HG03354 (cell line): Measurements from ENCODE around the gene NDUFB8.

Experiments
- ATAC-seq: cut with Tn5 transposase; IDR thresholded peaks from one replicate; pipeline ENCODE4 v1.9.1; 2021; ENCODE audit warnings: mild to moderate bottlenecking; ENCODE audit not compliant: unreplicated experiment, poor library complexity, severe bottlenecking

NDUFB8 gene

DNA sequence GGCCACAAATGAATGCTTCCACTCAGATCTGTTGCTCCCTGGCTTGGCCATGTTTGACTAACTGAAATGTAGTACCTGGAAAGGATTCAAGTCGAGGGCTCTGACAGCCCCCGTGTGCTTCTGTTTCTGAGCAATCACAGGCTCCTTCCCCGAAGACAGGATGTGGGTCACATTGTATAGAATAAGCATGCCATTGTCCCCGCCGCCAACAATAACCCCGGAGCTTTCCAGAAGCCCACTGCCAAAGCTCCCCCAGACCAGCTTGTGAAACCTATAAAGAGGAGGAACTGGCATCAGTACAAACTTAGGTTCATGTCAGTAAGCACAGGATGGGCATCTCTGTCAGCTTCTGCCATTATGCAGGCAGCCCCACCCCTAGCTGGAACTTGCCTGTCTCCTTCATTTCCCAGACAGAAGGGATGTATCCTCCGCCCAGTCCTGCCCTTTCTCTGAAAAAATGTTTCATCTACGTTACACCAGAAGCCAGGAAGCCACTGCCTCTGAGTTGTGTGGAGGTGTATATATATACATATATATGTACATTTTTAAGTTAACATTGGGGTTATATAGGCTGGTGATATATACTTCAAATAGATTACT is 20.3 kb downstream of the NDUFB8 start:
- no peak for ATAC-seq

DNA sequence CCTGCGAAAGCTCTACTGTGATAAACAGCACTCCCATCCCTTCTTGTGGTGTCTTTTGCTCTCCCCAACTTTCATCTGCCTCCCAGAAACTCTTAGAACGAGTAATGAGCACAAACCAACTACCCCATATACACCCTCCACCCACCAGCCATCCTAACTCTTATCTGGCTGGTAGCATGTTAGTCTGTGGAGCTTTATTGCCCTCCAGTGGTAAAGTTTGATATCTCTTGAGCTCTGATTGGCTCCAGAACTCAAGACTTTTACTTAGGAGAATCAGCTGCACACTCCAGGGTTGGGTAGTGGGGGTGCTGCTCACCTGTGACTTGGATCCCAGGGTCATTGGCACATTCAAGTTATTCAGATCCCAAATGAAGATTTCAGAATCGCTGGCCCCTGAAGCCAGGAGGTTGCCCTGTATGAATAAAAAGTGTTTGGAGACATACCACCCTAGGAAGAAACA is 20.9 kb downstream of the NDUFB8 start:
- peak; percentile 65 for ATAC-seq

DNA sequence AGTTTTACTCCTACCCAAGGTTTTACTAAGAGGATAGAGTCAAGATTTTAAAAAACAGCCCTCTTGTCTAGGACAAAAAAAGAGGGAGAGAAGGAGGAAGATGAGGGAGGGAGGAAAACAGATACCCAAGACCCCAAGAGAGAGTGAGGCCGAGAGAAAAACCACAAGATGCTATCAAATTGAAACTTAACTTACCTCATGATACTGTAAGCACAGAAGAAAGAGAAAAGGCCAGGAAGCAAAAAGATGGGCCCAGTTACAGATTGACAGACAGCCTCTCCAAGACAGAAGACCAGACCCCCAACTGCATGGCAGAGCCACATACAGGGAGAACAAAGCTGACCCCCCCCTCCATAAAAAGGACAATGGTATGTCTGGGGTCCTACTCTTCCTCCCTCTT is 21.4 kb downstream of the NDUFB8 start:
- no peak for ATAC-seq

DNA sequence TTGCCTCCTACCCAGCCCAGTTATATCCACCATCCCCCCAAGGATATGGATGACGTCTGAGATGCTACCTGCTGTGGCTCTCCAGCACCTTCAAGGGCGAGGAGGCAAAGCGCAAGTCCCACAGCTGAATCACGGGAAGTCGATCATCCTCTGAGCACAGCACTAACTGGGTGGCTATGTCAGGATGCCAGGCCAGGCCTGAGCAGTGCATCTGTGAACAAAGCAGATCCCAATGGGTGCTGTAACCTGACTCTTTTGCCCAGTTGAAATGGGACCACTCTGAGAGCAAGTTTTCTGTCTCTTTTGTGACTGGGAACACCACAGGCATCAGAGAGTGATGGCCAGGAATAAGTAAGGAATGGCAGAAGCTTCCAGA is 22.3 kb downstream of the NDUFB8 start:
- ATAC-seq = no peak

DNA sequence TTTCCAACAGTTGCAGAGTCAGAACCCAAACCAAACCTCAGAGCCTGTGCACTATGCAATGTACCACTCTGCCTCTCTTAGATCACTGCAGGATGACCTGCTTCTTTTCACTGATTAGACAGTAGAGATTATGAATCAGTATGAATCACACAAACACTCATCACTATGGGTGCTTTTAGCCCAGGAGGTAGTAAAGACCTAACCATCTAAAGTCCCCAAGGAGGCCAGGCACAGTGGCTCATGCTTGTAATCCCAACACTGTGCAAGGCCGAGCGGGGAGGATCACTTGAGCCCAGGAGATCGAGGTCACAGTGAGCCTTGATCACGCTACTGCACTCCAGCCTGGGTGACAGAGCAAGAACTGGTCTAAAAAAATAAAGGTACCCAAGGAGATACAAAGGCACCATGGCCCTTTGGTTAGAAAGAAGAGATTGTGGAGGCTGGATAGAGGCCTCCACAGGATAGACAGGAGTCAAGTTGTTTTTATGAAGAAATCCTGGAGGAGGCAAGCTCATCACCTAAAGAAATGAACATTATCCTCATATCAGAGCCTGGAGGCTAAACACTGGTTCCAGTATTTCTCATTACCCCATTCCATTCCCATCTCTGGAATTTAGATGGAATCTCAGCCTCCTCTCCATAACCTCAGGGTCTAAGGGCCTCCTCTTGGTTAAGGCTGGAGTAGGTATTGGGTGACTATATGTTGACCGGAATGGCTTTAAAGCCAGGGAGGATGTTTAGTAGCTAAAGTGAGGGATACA is 22.9 kb downstream of the NDUFB8 start:
- no peak for ATAC-seq

DNA sequence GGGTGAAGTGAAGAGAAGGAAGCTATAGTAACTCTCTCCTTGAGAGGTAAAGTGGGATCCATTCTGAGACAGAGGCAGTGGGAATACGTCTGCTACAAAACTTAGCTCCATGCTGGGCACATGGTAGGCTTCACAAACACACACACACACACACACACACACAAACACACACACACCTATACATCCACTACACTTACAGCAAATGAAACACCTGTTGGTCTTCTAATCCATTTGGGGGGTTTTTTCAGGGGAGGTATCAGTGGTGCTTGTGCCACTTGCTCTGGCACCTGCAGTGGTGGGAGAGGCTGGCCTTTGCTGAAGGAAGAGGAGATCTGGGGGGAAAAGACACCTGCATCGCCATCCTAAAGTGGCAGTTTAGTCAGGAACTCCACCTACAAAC is 24.5 kb downstream of the NDUFB8 start:
- ATAC-seq = no peak

DNA sequence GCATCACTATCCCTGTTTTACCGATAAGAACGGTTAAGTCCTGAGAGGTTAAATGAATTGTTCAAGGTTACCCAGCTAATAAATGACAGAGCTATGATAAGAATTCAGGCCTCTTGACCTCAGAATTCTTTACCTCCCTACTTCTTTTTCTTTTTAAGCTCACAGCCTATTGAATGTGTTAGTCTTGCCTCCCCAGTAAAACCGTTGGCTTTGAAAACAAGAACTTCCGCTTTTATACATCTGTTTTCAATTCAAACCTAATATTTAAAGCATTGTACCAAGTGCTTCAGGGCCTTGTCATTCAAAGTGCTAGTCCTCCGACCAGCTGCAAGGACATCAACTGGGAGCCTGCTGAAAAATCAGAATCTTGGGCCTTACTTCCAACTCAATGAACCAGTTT is 25.6 kb downstream of the NDUFB8 start:
- no peak for ATAC-seq

DNA sequence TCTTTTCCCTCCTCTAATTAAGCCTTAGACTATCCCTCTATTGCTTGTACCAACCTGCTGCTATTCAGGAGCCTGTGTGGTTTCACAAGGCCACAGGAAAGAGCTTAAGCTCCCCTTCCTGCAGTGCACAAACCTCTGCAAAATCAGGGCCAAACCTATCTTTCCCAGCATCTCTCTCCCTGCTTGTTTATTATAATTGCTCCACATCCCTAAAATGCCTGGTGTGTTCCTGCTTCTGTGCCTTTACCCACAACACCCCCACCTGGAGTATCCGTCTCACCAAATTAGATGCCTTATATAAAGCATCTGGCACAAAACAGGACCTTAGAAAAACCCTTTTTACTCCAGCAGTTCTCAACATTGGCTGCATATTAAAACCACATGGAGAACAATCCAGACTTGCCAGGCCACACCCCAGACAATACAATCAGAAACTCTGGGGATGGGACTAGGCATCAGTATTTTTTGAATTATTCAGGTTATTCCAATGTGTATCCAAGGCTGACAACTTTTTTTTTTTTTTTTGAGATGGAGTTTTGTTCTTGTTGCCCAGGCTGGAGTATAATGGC is 26.7 kb downstream of the NDUFB8 start:
- no peak for ATAC-seq

DNA sequence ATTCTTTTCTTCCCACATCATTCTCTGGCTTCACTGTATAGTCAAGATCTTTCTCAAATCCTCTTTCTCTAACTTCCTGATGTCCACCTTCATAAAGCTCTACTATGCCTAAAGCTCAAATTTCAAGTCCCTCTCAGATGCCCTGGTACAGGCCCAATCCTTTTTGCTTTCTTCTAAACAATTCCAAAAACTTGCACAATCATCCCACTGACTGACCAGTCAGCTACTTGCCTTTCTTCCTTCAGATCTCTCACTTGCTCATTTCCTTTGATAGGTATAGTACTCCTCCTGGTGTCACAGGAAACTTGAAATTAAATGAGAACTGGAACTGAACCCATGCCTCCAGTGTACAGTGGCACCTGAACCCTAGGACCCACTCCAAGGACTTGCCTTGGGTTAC is 28.2 kb downstream of the NDUFB8 start:
- ATAC-seq = no peak

DNA sequence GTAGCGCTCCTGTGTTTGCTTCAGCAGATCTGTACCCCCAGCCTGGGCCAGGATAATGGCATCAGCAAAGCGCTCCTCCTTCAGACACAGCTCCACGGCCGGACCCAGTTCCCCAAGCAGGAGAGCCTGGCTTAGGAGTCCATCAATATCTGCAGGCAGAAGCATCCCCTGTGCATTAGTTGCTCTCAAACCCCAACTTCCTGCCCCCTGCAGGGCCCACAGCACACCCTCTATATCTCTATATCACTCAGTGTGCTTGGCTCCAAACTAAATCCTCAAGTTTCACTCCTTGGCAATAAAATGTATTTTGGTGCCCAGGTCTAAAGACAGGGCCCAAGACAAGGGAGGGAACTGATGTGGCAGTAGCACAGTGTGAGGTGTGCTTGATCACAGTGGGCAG is 31.6 kb downstream of the NDUFB8 start:
- ATAC-seq = no peak

DNA sequence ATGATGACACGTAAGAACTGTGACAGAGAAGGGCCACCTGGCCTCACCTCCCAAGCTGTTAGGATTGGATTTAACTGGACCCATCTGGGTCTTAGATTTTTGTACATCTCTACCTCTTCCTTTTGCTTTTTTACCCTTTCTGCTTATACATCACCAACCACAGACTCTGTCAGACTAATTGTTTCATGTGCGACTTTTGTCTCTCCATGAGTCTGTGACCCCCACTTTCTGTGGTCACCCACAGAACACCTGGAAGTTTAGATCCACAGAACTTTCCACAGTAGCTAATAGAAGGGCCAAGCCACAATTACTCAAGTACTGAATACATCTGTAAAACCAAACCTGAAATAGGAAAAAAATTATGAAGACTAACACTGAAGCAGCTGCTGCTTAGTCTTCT is 33.1 kb downstream of the NDUFB8 start:
- ATAC-seq = no peak

DNA sequence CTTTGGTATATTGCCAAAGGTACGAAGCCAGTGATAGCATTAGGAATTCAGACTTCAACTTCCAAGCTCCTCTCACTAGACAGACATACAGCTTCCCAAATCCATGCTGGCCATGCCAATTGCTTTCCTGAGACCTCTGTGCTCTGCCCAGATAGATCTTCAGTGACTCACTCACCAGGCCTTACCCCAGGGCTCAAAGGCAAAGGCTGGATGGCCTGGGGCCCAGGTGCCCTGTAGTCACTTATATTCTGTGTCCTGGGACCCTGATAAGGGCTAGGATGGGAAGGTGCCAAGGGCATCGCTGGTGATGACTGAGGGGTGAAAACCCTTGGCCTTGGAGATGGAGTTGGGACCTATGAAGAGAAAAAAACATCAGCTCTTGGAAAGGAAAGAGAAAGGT is 39.1 kb downstream of the NDUFB8 start:
- no peak for ATAC-seq

DNA sequence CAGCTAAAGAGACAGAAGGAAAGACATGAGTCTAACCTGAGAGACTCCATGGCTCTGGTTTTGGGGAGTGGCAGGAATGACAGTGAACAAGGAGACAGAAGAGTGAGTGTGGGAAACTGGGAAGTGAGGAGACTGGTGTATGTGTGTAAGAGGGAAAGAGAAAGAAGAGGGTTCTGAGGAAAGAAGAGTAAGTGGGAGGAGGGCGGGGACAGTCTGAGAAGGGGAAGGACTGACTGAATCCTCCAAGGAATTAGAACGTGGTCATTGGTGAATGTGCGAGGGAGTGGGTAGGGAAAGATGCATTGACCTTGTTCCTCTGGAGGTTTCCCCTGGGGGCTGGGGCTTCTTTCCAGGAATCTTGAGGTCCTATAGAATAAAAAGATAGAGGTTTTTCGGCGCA is 40.3 kb downstream of the NDUFB8 start:
- no peak for ATAC-seq

DNA sequence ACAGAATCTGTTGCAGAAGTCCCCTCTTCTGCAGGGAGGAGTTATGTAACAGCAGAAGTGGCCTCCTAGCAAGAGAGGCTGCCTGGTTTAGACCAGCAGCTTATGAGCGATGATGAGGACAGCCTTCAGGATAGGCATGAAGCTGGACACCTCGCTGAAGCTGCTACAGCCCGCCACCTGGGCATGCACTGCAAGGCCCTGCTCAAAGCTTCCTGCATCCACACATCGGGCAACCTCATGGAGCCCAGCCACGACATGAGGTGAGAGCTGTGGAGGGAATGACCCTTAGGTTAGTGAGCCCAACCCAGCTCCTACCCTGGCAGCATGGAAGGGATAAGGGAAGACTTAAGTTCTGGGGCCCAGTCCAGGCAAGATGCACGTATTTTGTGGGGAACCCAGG is 42.1 kb downstream of the NDUFB8 start:
- ATAC-seq = no peak

DNA sequence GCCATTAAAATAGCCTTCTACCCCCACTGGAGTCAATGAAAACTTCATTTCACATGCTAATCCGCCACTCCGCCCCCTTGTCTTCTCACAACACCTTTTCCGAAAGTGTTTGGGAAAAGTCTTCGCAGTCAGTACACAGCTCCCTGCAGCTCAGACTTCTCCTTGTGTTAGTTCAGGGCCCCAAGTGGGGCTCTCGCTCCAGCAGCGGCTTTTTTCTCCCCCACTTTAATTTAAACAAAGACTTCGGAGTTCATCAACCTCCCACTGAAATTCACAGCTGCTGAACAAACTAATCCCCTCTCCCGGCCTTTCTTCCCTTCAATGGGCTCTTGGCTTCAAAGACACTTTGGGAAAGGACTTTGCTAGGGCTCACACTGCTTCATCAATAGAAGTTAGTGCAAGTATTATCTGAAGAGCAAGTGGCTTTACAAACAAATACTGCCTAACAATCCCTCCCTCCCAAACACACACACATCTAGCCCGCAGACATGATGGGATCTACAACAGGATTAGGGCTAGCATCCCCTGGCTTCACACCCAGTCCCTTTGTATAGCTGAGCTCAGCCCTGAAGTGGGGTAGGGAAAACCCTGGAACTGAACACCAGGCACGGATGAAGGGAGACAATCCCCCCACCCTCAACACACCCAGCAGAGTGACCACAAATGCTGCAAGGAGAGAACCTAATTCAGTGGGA is 43.7 kb downstream of the NDUFB8 start:
- ATAC-seq = no peak

DNA sequence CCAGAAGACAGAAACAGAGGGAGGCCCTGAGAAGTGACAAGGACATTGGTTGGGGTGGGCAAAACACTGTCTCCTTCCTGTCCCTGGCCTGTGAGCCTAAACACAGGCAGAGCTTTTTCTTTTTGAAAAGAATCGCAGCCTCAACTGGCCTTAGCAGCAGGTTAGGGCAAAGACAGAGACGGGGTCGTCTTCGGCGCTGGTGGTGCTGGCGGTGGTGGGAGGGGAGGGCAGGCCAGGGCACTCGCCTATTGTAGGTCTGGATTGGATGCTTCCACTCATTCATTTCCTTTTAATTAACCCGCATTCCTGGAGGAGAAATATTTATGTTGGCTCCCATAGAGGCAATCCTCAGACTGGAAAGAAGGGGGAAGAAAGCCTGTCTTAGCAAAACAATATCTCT is 44.3 kb downstream of the NDUFB8 start:
- no peak for ATAC-seq

DNA sequence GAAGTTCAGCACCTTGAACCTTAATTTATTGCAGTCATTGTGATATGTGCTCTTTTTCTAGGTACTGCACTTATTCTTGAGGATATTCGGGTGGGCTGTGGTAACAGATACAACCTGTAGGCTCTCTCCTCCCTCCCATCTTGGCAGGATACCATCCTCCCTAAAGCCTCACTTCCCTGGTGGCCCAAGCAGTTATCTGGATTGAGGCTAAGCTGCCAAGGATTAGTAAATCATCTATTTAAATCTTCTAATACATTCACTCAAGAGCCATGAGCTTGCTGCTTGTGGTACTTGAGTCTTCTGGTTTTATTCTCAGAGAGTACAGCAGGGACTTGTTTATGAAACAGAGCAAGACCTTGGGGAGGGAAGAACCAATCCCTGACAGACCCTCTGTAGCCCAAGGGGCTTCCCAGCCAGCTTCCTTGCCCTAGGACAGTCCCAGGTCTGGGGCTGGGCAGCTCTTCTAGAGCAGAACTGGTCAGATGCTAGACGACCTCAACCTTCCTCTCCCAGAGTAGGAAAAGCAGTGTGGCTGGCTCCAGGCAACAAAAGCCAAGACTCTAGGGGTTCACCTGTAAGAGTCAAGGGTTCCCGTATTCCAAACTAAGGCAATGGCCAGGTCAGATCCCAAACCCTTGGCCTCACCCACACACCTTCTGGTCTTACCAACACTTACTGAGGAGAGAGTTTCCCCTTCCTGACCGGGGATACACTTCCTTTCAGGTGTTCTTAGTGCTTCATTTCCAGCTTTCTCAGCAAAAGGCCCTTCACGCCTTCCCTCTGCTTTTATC is 45.6 kb downstream of the NDUFB8 start:
- ATAC-seq = no peak

DNA sequence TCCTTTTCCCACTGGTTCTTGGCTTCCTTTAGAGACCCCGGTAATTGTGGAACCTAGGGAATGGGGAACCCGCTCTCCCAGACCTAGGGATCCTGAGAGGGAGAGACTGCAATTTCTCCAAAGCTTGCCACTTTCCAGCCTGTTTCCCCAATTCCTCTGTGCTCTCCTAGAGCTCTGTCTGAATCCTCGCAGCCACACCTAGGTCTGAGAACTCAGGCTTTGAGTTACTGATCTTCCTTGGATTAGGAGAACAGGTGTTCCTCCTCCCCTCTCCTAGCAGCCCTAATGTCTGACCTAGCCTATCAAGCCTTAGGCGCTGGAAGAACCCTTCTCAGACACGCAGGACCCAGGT is 46.9 kb downstream of the NDUFB8 start:
- no peak for ATAC-seq

DNA sequence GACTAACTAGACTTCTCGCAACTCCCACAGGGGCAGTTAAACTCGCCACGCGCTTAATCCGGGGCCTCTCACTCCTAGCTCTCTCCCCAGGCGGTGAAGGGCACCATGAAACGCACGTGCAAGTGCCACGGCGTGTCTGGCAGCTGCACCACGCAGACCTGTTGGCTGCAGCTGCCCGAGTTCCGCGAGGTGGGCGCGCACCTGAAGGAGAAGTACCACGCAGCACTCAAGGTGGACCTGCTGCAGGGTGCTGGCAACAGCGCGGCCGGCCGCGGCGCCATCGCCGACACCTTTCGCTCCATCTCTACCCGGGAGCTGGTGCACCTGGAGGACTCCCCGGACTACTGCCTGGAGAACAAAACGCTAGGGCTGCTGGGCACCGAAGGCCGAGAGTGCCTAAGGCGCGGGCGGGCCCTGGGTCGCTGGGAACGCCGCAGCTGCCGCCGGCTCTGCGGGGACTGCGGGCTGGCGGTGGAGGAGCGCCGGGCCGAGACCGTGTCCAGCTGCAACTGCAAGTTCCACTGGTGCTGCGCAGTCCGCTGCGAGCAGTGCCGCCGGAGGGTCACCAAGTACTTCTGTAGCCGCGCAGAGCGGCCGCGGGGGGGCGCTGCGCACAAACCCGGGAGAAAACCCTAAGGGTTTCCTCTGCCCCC is 47.4 kb downstream of the NDUFB8 start:
- ATAC-seq = peak; percentile 51
